Right lung (tissue), 5 donors: Measurements from ENCODE around the gene TBC1D22A. TPM values are rescaled to one million over a fixed set of nuclear protein-coding genes. Genes with fewer than 3 reads are reported as not detected.
"Not testable (repeated sequence)": the region's sequence is repeated elsewhere in the genome, so short reads cannot be mapped to it uniquely, and the experiment has no call there.

Experiments
- DNase-seq, 2 donors: peaks; one replicate each; pipeline ENCODE4 v3.0.0-alpha.2; 2013
- polyA plus RNA-seq, 5 donors: library from polyadenylated mRNA; unstranded; fragments of 120-200 nt; gene quantifications; one replicate each; pipeline versions ENCODE4 v1.2.1 to v1.2.3, GENCODE V29; 2013; ENCODE audit warnings: inconsistent platforms in 1 of 5, low replicate concordance in 1 of 5; ENCODE audit not compliant: insufficient read length in 5 of 5, insufficient read depth in 1 of 5

Gene TBC1D22A
- polyA plus RNA-seq, 5 donors, result 13.9 to 17.6 (median 16.2) TPM

GRCh38 chr22:46770726-46771125, 8.3 kb downstream of the TBC1D22A start:
- DNase-seq, result no peak

GRCh38 chr22:46773076-46773475, 10.6 kb downstream of the TBC1D22A start:
- no peak for DNase-seq

GRCh38 chr22:46774253-46774979, 12.0 kb downstream of the TBC1D22A start:
- DNase-seq, result no peak

GRCh38 chr22:46774980-46775849, 12.8 kb downstream of the TBC1D22A start:
- DNase-seq, result no peak

GRCh38 chr22:46775850-46776826, 13.7 kb downstream of the TBC1D22A start:
- DNase-seq, result no peak

- no peak for DNase-seq
These were observed 14.6 kb downstream of the TBC1D22A start for GRCh38 chr22:46776876-46777608.

DNA sequence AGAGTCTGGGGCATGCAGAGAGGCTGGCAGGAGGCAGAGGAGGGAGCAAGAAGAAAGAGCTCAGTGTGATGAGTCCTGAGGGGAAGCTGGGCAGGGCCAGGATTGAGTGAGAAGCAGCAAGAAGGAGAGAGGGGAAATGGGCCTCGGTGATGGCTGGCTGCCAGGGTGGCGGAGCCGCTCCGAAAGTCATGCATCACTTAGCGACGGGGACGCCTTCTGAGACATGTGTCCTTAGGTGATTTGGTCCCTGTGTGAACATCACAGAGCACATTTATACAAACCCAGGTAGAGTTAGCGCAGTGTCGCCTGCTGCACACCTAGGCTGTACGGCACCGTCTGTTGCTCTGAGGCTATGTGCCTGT, 15.1 kb downstream of the TBC1D22A start:
- no peak for DNase-seq

GRCh38 chr22:46779023-46779422, 16.6 kb downstream of the TBC1D22A start:
- DNase-seq, result no peak

DNA sequence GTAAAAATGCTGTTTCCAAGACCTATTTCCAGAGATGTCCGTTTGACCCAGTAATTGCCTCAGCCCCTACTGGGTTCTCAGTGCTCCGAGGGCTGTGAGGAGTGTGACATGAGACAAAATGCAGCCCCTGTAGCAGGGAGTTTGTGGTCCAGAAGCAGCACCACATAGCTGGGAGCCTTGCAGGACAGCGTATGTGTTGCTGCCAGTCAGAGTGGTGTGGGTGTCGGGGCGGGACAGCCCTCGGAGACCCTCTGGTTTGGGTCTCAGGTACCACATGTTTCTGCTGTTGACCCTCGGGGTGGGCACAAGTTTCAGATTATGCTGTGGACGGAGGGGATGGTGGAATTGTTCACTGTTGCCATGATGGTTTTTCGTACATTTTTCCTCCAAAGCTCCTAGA, 17.2 kb downstream of the TBC1D22A start:
- DNase-seq, result no peak

DNA sequence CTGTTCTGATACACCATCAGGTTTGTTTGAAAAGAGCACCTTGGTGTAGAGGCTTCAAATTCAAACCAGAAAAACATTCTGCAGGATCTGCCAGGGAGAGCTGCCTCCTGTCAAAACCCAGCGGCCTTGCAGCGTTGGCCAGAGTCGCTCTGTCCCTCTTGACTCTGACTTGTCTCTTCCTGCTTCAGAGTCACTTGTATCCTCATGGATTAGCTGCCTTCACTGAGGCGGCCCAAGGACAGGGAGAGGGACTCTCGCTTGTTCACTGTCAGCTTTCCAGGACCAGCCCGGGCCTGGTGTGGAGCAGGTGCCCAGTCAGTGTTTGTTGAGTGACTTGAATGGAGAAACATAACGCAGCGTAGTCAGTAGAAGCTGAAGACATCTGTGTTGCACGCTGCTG, 18.0 kb downstream of the TBC1D22A start:
- no peak for DNase-seq

- no peak for DNase-seq
These were observed 18.8 kb downstream of the TBC1D22A start for GRCh38 chr22:46781291-46781690.

- not testable (repeated sequence) for DNase-seq
These were observed 19.8 kb downstream of the TBC1D22A start for GRCh38 chr22:46782200-46782599.

DNA sequence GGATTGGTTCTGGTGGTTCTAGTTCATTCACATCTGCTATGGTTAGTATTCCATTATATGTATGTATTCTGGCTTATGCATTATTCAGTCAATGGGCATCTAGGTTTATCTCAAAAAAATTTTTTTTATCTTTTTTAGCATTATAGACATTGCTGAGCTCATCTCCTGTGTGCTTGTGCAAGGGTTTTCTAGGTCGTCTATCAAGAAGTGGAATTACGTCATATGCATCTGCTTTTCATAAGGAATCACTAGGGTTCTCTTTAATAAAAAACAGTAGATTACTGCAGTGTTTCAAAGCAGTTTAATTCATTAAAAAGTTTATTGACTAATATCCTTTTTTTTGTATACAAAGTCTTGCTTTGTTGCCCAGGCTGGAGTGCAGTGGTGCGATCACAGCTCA, 21.3 kb downstream of the TBC1D22A start:
- DNase-seq, result no peak

DNA sequence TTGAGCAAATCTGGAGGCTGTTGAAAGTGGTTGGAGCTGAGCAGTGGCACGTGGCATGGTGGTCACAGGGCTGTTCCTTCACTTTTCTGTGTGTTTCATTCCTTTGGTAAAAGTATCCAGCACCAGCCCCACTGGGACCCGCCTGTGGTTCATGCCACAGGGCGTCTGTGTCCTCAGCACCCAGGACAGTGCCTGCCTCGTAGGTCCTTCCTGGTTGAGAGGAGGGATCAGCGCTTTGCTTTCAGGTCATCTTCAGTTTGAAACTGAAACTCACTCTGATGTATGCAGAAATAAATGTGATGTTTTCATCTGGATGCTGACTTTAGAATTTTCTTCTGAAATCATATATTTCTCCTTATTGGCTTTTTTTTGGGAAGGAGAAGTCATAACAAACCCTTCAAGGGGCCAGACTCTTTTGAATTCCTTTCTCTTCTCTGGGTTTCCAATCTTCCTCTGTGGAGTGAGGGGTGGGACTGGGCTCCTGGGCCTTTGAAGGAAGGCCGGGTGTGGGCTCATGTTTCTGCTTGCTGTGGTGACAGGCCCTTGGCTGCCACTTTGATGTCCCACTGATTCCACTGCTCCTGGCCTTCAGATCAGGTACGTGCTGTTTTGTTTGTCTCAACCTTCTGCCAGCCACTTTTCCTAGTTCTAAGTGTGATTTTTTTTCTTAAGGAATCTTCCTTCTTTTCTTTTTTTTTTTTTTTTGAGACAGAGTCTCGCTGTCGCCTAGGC, 26.2 kb downstream of the TBC1D22A start:
- no peak for DNase-seq

DNA sequence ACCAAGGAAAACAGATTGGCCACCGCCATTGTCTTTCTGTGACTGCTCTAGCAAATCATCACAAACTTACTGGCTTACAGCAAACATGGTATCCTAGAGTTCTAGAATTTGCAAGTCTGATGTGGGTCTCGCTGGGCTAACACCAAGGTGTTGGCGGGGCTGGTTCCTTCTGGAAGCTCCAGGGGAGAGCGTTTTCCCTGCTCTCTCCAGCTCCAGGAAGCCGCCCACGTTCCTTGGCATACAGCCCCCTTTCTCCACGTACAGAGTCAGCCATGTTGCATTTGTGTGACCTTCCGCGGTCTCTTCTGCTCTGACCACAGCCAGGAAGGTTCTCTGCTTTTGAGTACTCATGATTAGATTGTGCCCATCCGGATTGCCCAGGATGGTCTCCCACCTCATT, 27.5 kb downstream of the TBC1D22A start:
- no peak for DNase-seq

DNA sequence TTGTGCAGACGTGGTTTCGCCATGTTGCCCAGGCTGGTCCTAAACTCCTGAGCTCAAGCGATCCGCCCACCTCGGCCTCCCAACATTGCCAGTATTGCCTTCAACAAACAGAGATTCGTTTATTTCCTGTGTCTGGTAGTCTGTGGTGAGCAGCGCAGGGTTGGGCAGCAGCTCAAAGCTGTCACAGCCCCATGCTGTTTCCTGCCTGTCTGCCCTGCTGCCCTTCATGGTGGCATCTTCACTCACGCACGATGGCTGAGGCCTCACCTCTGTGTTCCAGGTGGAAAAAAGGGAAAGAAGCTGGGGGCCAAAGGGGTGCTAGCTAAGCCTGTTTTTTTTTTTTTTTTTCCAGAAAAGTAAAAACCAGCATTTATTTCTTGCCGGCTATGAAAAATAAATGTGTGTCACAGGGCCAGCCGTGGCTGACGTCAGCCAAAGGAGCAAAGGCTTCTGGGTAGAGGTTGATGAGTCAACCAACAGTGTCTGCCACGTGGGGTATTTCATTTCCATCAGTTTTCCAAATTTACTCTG, 28.8 kb downstream of the TBC1D22A start:
- no peak for DNase-seq

DNA sequence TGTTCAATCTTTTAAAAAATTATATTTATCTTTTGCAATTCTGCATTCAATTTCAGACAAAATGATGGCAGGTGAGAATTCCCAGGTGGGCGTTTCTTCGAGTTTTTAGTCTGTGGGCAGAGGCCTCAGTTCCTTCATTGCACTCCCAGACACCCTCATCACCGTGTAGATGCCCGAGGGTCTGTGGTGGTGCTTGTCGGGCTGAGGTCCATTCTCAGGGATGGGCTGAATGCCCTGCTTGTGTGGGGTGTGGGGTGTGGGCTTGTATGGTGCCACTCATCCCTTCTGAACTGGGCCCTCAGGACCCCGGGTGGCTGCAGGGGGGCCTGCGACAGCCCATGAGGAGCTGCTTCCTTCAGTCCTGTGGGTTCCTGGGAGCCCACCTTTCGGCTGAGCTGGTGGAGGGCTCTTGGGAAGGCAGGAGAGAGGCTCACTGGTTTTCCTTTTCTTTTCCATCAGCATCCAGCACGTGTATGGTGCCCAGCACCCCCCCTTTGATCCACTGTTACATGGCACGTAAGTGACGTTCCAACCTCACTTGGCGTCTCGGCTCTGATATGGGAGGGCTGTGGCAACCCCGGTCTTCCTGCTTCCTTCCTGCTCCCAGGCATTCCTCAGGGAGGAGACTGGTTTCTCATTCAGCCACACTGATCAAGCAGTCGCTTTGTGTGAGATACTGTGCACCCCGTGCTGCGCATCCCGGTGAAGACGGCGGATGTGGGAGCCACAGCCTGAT, 29.8 kb downstream of the TBC1D22A start:
- DNase-seq, result no peak

DNA sequence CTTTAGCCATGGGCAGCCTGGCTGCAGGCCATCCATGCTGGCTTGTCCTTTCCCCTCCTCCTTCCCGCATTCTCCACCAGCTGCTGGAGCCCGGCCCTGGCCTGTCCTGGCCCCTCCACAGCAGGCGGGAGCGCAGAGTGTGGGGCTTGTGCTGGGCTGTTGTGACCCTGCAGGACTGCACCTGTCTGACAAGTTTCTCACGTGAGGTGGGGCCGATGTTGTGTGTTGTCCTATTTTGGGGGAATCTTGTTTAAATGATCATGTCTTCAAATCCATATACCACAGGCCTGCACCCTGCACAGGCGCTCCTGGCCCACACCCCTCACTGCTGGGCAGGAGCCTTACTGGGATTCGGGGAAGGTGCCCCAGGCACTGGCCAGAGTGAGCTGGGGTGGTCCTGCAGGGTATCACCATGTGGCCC, 30.4 kb downstream of the TBC1D22A start:
- no peak for DNase-seq

DNA sequence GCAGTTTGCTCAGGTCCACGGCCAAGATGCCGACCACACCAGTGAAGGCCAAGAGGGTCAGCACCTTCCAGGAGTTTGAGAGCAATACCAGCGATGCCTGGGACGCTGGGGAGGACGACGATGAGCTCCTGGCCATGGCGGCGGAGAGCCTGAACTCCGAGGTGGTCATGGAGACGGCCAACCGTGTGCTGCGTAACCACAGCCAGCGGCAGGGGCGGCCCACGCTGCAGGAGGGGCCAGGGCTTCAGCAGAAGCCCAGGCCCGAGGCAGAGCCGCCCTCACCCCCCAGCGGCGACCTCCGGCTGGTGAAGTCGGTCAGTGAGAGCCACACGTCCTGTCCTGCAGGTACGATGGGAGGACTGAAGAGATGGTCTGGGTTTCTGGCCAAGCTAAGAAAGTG, 31.0 kb downstream of the TBC1D22A start:
- no peak for DNase-seq

DNA sequence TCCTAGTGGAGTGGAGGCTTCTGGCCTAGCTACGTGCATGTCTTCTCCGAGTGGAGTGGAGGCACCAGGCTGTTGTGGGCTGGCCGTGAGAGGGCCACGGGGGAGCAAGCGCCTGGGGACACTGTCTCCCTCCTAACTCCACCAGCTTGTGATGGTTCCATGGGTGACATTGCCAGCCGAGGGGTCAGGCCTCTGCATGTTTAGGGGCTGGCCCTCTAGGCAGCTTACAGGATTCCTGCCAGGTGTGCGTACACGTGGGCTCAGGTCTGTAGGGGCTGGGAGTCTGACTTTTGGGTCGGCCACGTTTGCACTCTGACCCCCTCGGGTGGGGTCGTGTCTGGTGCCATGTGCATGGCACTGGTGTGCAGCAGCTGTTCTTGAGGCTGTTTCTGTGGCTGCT, 31.6 kb downstream of the TBC1D22A start:
- no peak for DNase-seq
